ENCODE results near the gene GNG13. TPM values are rescaled to one million over a fixed set of nuclear protein-coding genes. Genes with fewer than 3 reads are reported as not detected.

Gene GNG13
- total RNA-seq, 1 experiment from 2014 or later: not detected

DNA sequence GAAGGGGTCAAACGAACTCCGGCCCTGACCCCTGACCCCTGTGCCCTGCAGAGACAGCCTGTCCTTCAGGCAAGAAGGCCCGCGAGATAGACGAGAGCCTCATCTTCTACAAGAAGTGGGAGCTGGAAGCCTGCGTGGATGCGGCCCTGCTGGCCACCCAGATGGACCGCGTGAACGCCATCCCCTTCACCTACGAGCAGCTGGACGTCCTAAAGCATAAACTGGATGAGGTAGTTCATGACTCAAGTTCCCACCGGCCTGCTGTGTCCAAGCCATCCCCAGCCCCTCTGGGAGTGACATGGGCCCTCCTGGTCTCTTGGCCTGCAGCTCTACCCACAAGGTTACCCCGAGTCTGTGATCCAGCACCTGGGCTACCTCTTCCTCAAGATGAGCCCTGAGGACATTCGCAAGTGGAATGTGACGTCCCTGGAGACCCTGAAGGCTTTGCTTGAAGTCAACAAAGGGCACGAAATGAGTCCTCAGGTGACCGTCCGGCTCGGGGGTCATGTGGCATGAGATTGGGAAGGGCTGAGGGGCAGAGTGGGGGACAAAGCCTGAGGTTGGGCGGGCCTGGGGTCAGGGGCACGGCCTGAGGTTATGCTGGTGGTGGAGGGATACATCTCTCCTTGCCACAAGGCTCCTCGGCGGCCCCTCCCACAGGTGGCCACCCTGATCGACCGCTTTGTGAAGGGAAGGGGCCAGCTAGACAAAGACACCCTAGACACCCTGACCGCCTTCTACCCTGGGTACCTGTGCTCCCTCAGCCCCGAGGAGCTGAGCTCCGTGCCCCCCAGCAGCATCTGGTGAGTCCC is 34.3 kb downstream of the GNG13 start:
- intact Hi-C loops (cut with micrococcal nuclease): no loop called here
- TF ChIP-seq EZH2 (IDR thresholded peaks at IDR 0.05; ENCODE audit: low read length, unreplicated experiment) (no peak), CTCF (conservative IDR thresholded peaks at IDR 0.05; ENCODE audit: low read depth, low read length) (no peak)
- Histone ChIP-seq H3F3A (ENCODE audit: low read length, unreplicated experiment) (no peaks in the 10 kb centered on the region), H3K36me3 (ENCODE audit: low read depth, low read length) (no peaks in the 10 kb centered on the region), H3K9me2 (replicated peaks; ENCODE audit: low read length) (no peaks in the 10 kb centered on the region), H4K20me1 (ENCODE audit: low read length) (no peaks in the 10 kb centered on the region), H3K9ac (ENCODE audit: low read length) (no peak overlapping the region), H3K27ac (ENCODE audit: low read length) (no peak overlapping the region), H2AFZ (ENCODE audit: low read length) (no peak overlapping the region), H3K4me3 (ENCODE audit: low read length) (no peak overlapping the region), H3K4me2 (ENCODE audit: low read length) (no peak overlapping the region), H3K9me3 (ENCODE audit: low read length) (no peaks in the 10 kb centered on the region), H3K27me3 (ENCODE audit: low read length) (no peaks in the 10 kb centered on the region), H3K4me1 (ENCODE audit: insufficient read depth, low read length) (no peaks in the 10 kb centered on the region), H3K79me2 (ENCODE audit: low read length) (no peaks in the 10 kb centered on the region)
- POLR2A ChIA-PET (ENCODE audit: unreplicated experiment): no interaction called here
- CTCF ChIA-PET: interaction anchor here (0.6 kb wide), 1 partner anchor 1166 kb away, joined by 3 read pairs; no protein-coding TSS in a partner anchor
- DNase-seq: no peak
- BruUV-seq (replicated peaks): no TSS peak
- no peak for ATAC-seq

DNA sequence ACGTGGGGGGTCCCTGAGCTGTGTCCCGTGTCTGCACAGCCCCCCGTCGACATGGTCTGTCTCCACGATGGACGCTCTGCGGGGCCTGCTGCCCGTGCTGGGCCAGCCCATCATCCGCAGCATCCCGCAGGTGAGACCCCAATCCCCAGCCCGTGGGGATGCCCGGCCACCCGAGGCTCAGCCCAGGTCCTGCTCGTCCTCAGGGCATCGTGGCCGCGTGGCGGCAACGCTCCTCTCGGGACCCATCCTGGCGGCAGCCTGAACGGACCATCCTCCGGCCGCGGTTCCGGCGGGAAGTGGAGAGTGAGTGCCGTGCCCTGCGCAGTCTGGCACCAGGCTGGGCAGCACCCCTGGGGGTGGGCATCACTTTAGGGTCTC is 35.1 kb downstream of the GNG13 start:
- no peaks in the 10 kb centered on the region for H3K9me3 ChIP-seq (ENCODE audit: low read length)
- ChIA-PET CTCF (no interaction called here), POLR2A (ENCODE audit: unreplicated experiment) (no interaction called here)
- no peaks in the 10 kb centered on the region for H3K36me3 ChIP-seq (ENCODE audit: low read depth, low read length)
- no peaks in the 10 kb centered on the region for H3K79me2 ChIP-seq (ENCODE audit: low read length)
- no peak overlapping the region for H3K4me3 ChIP-seq (ENCODE audit: low read length)
- no peak for ATAC-seq
- DNase-seq: no peak
- no peaks in the 10 kb centered on the region for H3K9me2 ChIP-seq (replicated peaks; ENCODE audit: low read length)
- H3K27me3 ChIP-seq (ENCODE audit: low read length): no peaks in the 10 kb centered on the region
- no peak for TF ChIP-seq CTCF (conservative IDR thresholded peaks at IDR 0.05; ENCODE audit: low read depth, low read length)
- no peak for TF ChIP-seq EZH2phosphoT487 (IDR thresholded peaks at IDR 0.05; ENCODE audit: borderline replicate concordance, low read length)
- TF ChIP-seq EZH2 (IDR thresholded peaks at IDR 0.05; ENCODE audit: low read length, unreplicated experiment): no peak
- H3K4me1 ChIP-seq (ENCODE audit: insufficient read depth, low read length): peaks cover 7% of the 10 kb centered on the region
- H3K4me2 ChIP-seq (ENCODE audit: low read length): no peak overlapping the region
- no peak overlapping the region for H3K9ac ChIP-seq (ENCODE audit: low read length)
- no peaks in the 10 kb centered on the region for H3F3A ChIP-seq (ENCODE audit: low read length, unreplicated experiment)
- intact Hi-C loops (cut with micrococcal nuclease): no loop called here
- H2AFZ ChIP-seq (ENCODE audit: low read length): no peak overlapping the region
- no peaks in the 10 kb centered on the region for H4K20me1 ChIP-seq (ENCODE audit: low read length)
- no peak overlapping the region for H3K27ac ChIP-seq (ENCODE audit: low read length)
- BruUV-seq (replicated peaks): no TSS peak

- no peak overlapping the region for H3K4me3 ChIP-seq (ENCODE audit: low read length)
- no peak overlapping the region for H3K9ac ChIP-seq (ENCODE audit: low read length)
- H3K4me2 ChIP-seq (ENCODE audit: low read length): no peak overlapping the region
- H2AFZ ChIP-seq (ENCODE audit: low read length): no peak overlapping the region
- no peaks in the 10 kb centered on the region for H3K36me3 ChIP-seq (ENCODE audit: low read depth, low read length)
- H3K9me3 ChIP-seq (ENCODE audit: low read length): no peaks in the 10 kb centered on the region
- no peaks in the 10 kb centered on the region for H4K20me1 ChIP-seq (ENCODE audit: low read length)
- no peaks in the 10 kb centered on the region for H3K79me2 ChIP-seq (ENCODE audit: low read length)
- no peaks in the 10 kb centered on the region for H3F3A ChIP-seq (ENCODE audit: low read length, unreplicated experiment)
- no peaks in the 10 kb centered on the region for H3K27me3 ChIP-seq (ENCODE audit: low read length)
- no TSS peak for BruUV-seq (replicated peaks)
- H3K4me1 ChIP-seq (ENCODE audit: insufficient read depth, low read length): peaks cover 12% of the 10 kb centered on the region
- H3K9me2 ChIP-seq (replicated peaks; ENCODE audit: low read length): no peaks in the 10 kb centered on the region
- ChIA-PET CTCF (no interaction called here), POLR2A (ENCODE audit: unreplicated experiment) (no interaction called here)
- ATAC-seq (no peak), DNase-seq (no peak)
- intact Hi-C loops (cut with micrococcal nuclease): no loop called here
- TF ChIP-seq CTCF (conservative IDR thresholded peaks at IDR 0.05; ENCODE audit: low read depth, low read length): no peak
- no peak for TF ChIP-seq EZH2 (IDR thresholded peaks at IDR 0.05; ENCODE audit: low read length, unreplicated experiment)
- TF ChIP-seq EZH2phosphoT487 (IDR thresholded peaks at IDR 0.05; ENCODE audit: borderline replicate concordance, low read length): no peak
- no peak overlapping the region for H3K27ac ChIP-seq (ENCODE audit: low read length)
These were observed 35.6 kb downstream of the GNG13 start for GRCh38 chr16:764848-765487.

All from PC-3 (cell line).